A673 (cell line): Measurements from ENCODE around the gene EP300.

Source experiments
- CTCF ChIP-seq: fragments of 300-800, 200-600 bp; sonication (generic); conservative IDR thresholded peaks from 2 replicates; pipeline ENCODE4 v1.5.1; 2017; ENCODE audit warnings: low read depth, mild to moderate bottlenecking, antibody characterized with exemption, low read length, moderate library complexity, mixed read lengths
- EZH2 ChIP-seq: fragments of 200-600 bp; sonication (generic); IDR thresholded peaks from 2 replicates; pipeline ENCODE4 v1.6.1; 2017; ENCODE audit warnings: borderline replicate concordance, low read depth, mild to moderate bottlenecking, mixed read lengths, antibody characterized with exemption, low read length; ENCODE audit not compliant: poor library complexity, severe bottlenecking

- TF ChIP-seq CTCF (no peak), EZH2 (no peak)
These were observed 86.1 kb downstream of the EP300 start for GRCh38 chr22:41178425-41178975.
